Measurements from ENCODE around the gene EPM2A.

GRCh38 chr6:145745861-145746260 is 10.5 kb upstream of the EPM2A start:
- TF ChIP-seq CTCF (IDR thresholded peaks at IDR 0.05; ENCODE audit: poor library complexity, severe bottlenecking) (no peak), EP300 (conservative IDR thresholded peaks at IDR 0.05; ENCODE audit: poor library complexity, severe bottlenecking) (no peak), POLR2AphosphoS5 (IDR thresholded peaks at IDR 0.05) (no peak), MXI1 (conservative IDR thresholded peaks at IDR 0.05; ENCODE audit: poor library complexity, severe bottlenecking) (no peak)
